Neural cell (in vitro differentiated cells): ENCODE data around the gene AKT3. TPM values are rescaled to one million over a fixed set of nuclear protein-coding genes. Genes with fewer than 3 reads are reported as not detected.

ENCODE experiments used
- H2AFZ ChIP-seq: fragments of 200-600, 300-800 bp; sonication (generic), shearing (Covaris generic); 2 replicates; pipeline ENCODE4 v1.6.0; 2014; ENCODE audit warnings: low read depth, mild to moderate bottlenecking, antibody characterized with exemption, low read length, moderate library complexity
- H3F3A ChIP-seq: fragments of 200-600 bp; shearing (Covaris generic); 2 replicates; pipeline ENCODE4 v1.6.1; 2016; ENCODE audit warnings: mild to moderate bottlenecking, moderate library complexity, mixed read lengths, antibody characterized with exemption, low read length; ENCODE audit not compliant: insufficient read depth, poor library complexity, severe bottlenecking
- H3K27ac ChIP-seq: fragments of 200-600, 300-800 bp; sonication (generic), shearing (Covaris generic); 2 replicates; pipeline ENCODE4 v1.5.1; 2014; ENCODE audit warnings: mild to moderate bottlenecking, low read length, moderate library complexity
- H3K27me3 ChIP-seq: fragments of 300-800, 200-600 bp; sonication (generic), shearing (Covaris generic); 2 replicates; pipeline ENCODE4 v1.6.0; 2014; ENCODE audit warnings: mild to moderate bottlenecking, low read depth, low read length, moderate library complexity; ENCODE audit not compliant: insufficient read depth
- H3K36me3 ChIP-seq: fragments of 300-800, 200-600 bp; sonication (generic), shearing (Covaris generic); 2 replicates; pipeline ENCODE4 v1.5.1; 2014; ENCODE audit warnings: mild to moderate bottlenecking, antibody characterized with exemption, low read length, moderate library complexity; ENCODE audit not compliant: insufficient read depth
- H3K4me2 ChIP-seq: fragments of 300-800, 200-600 bp; sonication (generic), shearing (Covaris generic); 2 replicates; pipeline ENCODE4 v1.6.0; 2014; ENCODE audit warnings: mild to moderate bottlenecking, low read length
- H3K4me3 ChIP-seq: fragments of 300-800, 200-600 bp; sonication (generic), shearing (Covaris generic); 2 replicates; pipeline ENCODE4 v1.5.1; 2014; ENCODE audit warnings: mild to moderate bottlenecking, low read length, moderate library complexity
- H3K79me2 ChIP-seq: fragments of 200-600 bp; shearing (Covaris generic); replicated peaks from 2 replicates; pipeline ENCODE4 v1.6.0; 2014; ENCODE audit warnings: mild to moderate bottlenecking, low read length, moderate library complexity; ENCODE audit not compliant: insufficient read depth
- H3K9ac ChIP-seq: fragments of 300-800, 200-600 bp; sonication (generic), shearing (Covaris generic); 2 replicates; pipeline ENCODE4 v1.6.1; 2016; ENCODE audit warnings: mild to moderate bottlenecking, low read length, mixed read lengths
- H3K9me2 ChIP-seq: fragments of 200-600 bp; shearing (Covaris generic); 2 replicates; pipeline ENCODE4 v1.6.1; 2016; ENCODE audit warnings: mild to moderate bottlenecking, low read length, mixed read lengths; ENCODE audit not compliant: insufficient read depth
- H3K9me3 ChIP-seq: fragments of 200-600, 300-800 bp; sonication (generic), shearing (Covaris generic); 2 replicates; pipeline ENCODE4 v1.6.1; 2016; ENCODE audit warnings: mild to moderate bottlenecking, mixed run types, low read length, moderate library complexity, mixed read lengths
- H4K20me1 ChIP-seq: fragments of 200-600 bp; shearing (Covaris generic); 2 replicates; pipeline ENCODE4 v1.6.1; 2016; ENCODE audit warnings: mild to moderate bottlenecking, mixed run types; ENCODE audit not compliant: insufficient read depth
- EP300 ChIP-seq: fragments of 450-650 bp; conservative IDR thresholded peaks from 2 replicates; pipeline ENCODE4 v1.6.1; 2014; ENCODE audit warnings: antibody characterized with exemption, mild to moderate bottlenecking, moderate library complexity; ENCODE audit not compliant: poor library complexity, severe bottlenecking
- EZH2 ChIP-seq: fragments of 200-600, 300-800 bp; shearing (Covaris generic), sonication (generic); IDR thresholded peaks from 2 replicates; pipeline ENCODE4 v1.6.1; 2014; ENCODE audit warnings: antibody characterized with exemption, low read length, borderline replicate concordance, mild to moderate bottlenecking; ENCODE audit not compliant: insufficient read depth, poor library complexity, severe bottlenecking
- MXI1 ChIP-seq: fragments of 450-650 bp; conservative IDR thresholded peaks from 2 replicates; pipeline ENCODE4 v1.6.1; 2014; ENCODE audit warnings: antibody characterized with exemption, mild to moderate bottlenecking; ENCODE audit not compliant: poor library complexity, severe bottlenecking
- POLR2AphosphoS5 ChIP-seq: IDR thresholded peaks from 2 replicates; pipeline ENCODE4 v1.6.1; 2012
- RAD21 ChIP-seq: fragments of 450-650 bp; conservative IDR thresholded peaks from 2 replicates; pipeline ENCODE4 v1.6.1; 2014; ENCODE audit warnings: antibody characterized with exemption, mild to moderate bottlenecking, moderate library complexity
- SMC3 ChIP-seq: fragments of 450-650 bp; conservative IDR thresholded peaks from 2 replicates; pipeline ENCODE4 v1.6.1; 2014; ENCODE audit warnings: antibody characterized with exemption, mild to moderate bottlenecking, moderate library complexity; ENCODE audit not compliant: poor library complexity
- TAF1 ChIP-seq: IDR thresholded peaks from 2 replicates; pipeline ENCODE4 v1.6.1; 2012; ENCODE audit warnings: low read depth
- polyA plus RNA-seq: library from polyadenylated mRNA; depleted of rRNA; stranded (reverse); fragments of >200 nt; gene quantifications from 2 replicates; pipeline ENCODE4 v1.2.3, GENCODE V29; 2014
- TF ChIP-seq, protein P1 (sequence below): fragments of 450-650 bp; IDR thresholded peaks from 2 replicates; pipeline ENCODE4 v1.5.1; 2014; ENCODE audit warnings: antibody characterized with exemption, mild to moderate bottlenecking, moderate library complexity; ENCODE audit not compliant: poor library complexity, severe bottlenecking
- TF ChIP-seq, protein P2 (sequence below): IDR thresholded peaks from 2 replicates; pipeline ENCODE4 v1.6.1; 2012; ENCODE audit warnings: borderline replicate concordance

Gene AKT3
- polyA plus RNA-seq, 1 donor from 2014 or later, result 46.0 TPM

DNA sequence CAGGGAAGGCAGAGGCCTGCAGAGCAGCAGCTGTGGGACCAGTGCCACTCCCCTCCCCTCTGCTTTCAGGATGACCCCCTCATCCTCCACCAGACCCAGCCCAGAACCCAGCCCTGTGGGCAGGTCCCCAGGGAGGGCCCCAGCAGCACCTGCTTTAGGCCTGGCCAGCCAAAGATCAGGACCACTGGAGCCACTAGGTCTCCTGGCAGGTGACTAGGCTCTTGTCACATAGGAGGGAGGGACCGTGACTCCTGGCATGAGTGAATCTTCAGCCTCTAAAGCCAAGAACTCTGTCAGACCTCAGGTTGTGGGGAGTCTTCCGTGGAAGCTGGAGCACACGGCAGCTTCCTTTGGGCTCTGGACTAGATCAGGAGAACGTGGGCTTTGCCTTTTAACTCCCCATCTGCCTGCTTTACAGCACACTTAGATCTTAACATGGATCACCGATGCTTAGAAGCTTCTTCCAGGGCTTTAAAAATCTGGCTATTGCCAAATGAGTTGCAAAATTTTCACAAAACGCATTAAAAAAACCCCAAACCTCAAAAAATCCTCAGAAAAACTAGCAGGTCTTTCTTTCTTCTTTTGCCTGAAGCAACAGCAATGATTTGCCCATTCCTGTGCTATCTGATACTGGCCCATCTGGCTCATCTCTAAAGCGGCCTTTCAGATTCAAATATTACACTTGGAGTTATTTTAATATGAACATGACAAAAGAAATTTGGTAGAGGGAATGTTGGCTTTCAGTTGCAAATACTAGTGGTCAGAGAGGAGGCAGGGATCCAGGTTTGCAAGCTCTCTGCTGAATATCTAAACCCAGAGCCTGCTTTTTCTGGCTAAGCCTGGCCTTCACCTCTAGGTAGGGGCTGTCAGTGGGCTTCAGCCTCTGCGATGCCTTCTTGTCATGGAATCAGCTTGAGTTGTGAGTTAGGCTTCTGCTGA lies 359.0 kb downstream of the AKT3 start:
- Histone ChIP-seq H3K36me3 (no peaks in the 10 kb centered on the region), H3K9ac (no peak overlapping the region), H3K4me3 (no peak overlapping the region), H3K9me3 (no peaks in the 10 kb centered on the region), H3K79me2 (no peaks in the 10 kb centered on the region), H3K27ac (no peak overlapping the region), H3F3A (no peaks in the 10 kb centered on the region), H3K9me2 (no peaks in the 10 kb centered on the region), H3K4me2 (no peak overlapping the region), H3K27me3 (no peaks in the 10 kb centered on the region), H2AFZ (no peak overlapping the region), H4K20me1 (no peaks in the 10 kb centered on the region)
- TF ChIP-seq, protein P1, sequence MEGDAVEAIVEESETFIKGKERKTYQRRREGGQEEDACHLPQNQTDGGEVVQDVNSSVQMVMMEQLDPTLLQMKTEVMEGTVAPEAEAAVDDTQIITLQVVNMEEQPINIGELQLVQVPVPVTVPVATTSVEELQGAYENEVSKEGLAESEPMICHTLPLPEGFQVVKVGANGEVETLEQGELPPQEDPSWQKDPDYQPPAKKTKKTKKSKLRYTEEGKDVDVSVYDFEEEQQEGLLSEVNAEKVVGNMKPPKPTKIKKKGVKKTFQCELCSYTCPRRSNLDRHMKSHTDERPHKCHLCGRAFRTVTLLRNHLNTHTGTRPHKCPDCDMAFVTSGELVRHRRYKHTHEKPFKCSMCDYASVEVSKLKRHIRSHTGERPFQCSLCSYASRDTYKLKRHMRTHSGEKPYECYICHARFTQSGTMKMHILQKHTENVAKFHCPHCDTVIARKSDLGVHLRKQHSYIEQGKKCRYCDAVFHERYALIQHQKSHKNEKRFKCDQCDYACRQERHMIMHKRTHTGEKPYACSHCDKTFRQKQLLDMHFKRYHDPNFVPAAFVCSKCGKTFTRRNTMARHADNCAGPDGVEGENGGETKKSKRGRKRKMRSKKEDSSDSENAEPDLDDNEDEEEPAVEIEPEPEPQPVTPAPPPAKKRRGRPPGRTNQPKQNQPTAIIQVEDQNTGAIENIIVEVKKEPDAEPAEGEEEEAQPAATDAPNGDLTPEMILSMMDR, result no peak
- TF ChIP-seq EP300 (no peak), MXI1 (no peak), POLR2AphosphoS5 (no peak), SMC3 (no peak), RAD21 (no peak), TAF1 (no peak), EZH2 (no peak)
- TF ChIP-seq, protein P2, sequence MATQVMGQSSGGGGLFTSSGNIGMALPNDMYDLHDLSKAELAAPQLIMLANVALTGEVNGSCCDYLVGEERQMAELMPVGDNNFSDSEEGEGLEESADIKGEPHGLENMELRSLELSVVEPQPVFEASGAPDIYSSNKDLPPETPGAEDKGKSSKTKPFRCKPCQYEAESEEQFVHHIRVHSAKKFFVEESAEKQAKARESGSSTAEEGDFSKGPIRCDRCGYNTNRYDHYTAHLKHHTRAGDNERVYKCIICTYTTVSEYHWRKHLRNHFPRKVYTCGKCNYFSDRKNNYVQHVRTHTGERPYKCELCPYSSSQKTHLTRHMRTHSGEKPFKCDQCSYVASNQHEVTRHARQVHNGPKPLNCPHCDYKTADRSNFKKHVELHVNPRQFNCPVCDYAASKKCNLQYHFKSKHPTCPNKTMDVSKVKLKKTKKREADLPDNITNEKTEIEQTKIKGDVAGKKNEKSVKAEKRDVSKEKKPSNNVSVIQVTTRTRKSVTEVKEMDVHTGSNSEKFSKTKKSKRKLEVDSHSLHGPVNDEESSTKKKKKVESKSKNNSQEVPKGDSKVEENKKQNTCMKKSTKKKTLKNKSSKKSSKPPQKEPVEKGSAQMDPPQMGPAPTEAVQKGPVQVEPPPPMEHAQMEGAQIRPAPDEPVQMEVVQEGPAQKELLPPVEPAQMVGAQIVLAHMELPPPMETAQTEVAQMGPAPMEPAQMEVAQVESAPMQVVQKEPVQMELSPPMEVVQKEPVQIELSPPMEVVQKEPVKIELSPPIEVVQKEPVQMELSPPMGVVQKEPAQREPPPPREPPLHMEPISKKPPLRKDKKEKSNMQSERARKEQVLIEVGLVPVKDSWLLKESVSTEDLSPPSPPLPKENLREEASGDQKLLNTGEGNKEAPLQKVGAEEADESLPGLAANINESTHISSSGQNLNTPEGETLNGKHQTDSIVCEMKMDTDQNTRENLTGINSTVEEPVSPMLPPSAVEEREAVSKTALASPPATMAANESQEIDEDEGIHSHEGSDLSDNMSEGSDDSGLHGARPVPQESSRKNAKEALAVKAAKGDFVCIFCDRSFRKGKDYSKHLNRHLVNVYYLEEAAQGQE, result no peak

DNA sequence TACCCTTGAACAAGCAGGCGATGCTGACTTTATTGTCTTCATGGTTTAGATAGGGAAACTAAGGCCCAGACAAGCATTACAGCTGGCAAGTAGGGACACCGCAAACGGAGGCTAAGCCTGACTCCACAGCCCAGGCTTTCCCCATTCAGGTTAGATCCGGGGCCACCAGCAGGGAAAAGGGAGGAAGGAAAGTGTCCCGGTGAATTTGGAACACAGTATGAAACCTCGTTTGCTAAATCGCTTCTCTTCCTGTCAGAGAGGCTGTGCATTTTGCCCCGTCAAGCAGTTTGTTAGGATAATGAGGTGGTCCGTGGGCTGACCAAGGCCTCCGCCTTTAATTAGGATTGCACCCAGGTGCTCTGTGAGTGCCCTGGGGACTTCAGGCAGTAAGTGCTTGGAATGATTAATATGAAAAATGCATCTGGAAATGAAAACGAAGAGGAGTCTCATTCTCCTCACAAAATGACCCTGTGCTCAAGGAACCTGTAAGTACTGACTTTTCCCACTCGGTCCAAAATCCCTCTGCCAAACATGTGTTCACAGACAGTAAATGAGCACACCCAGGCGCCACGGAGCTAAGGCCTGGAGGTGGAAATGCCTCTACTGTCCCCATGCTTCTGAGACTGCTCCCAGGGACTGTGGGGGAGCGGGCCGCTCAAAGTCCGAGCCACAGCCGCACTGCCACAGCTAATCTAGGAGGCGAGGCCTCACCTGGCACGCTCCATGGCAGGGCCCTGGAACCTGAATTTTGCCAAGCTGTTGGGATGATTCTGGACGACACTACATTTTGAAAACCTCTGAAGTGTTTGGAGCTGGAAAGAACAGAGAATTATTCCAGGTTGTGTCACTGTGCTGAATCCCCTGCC lies 360.1 kb downstream of the AKT3 start:
- Histone ChIP-seq H3K27ac (no peak overlapping the region), H3K9me3 (no peaks in the 10 kb centered on the region), H3F3A (no peaks in the 10 kb centered on the region), H3K36me3 (no peaks in the 10 kb centered on the region), H3K4me2 (no peak overlapping the region), H3K4me3 (no peak overlapping the region), H3K9me2 (no peaks in the 10 kb centered on the region), H2AFZ (no peak overlapping the region), H4K20me1 (no peaks in the 10 kb centered on the region), H3K27me3 (no peaks in the 10 kb centered on the region), H3K9ac (no peak overlapping the region), H3K79me2 (no peaks in the 10 kb centered on the region)
- TF ChIP-seq, protein P1, result no peak
- TF ChIP-seq EP300, result no peak
- no peak for TF ChIP-seq EZH2
- TF ChIP-seq RAD21, result no peak
